OCI-LY7 (cell line): Measurements from ENCODE around the gene CDK6. TPM values are rescaled to one million over a fixed set of nuclear protein-coding genes. Genes with fewer than 3 reads are reported as not detected.

Source experiments
- BruUV-seq: library from RNA; stranded (reverse); fragments of 400-500 nt; replicated peaks from 2 replicates; lab custom pipeline; 2021; lab: Mats Ljungman, UMichigan
- CTCF ChIA-PET: fragments of 300-600 bp; sonication (Branson Sonifier 250); formaldehyde crosslinking; loops from one replicate; lab custom pipeline; 2022; ENCODE audit warnings: antibody characterized with exemption; ENCODE audit not compliant: unreplicated experiment; lab: Charles Lee
- POLR2A ChIA-PET: fragments of 300-600 bp; sonication (Branson Sonifier 250); formaldehyde crosslinking; loops from one replicate; lab custom pipeline; 2022; ENCODE audit warnings: antibody characterized with exemption; lab: Charles Lee
- DNase-seq: peaks from one replicate; pipeline ENCODE4 v3.0.0-alpha.2; 2015; ENCODE audit warnings: low spot score
- H2AFZ ChIP-seq: fragments of 200-600 bp; sonication (generic), shearing (Covaris generic); 2 replicates; pipeline ENCODE4 v1.6.1; 2014; ENCODE audit warnings: mild to moderate bottlenecking, antibody characterized with exemption, low read length, moderate library complexity
- H3K27ac ChIP-seq: fragments of 200-600 bp; sonication (generic); 2 replicates; pipeline ENCODE4 v1.5.1; 2014; ENCODE audit warnings: mixed run types, low read depth, mild to moderate bottlenecking, moderate library complexity, low read length, inconsistent platforms; ENCODE audit not compliant: poor library complexity, severe bottlenecking
- H3K36me3 ChIP-seq: fragments of 200-600 bp; sonication (generic); 2 replicates; pipeline ENCODE4 v1.6.1; 2014; ENCODE audit warnings: mild to moderate bottlenecking, antibody characterized with exemption, low read length, moderate library complexity, mixed read lengths; ENCODE audit not compliant: insufficient read depth
- H3K4me1 ChIP-seq: fragments of 200-600 bp; sonication (generic); 2 replicates; pipeline ENCODE4 v1.5.1; 2014; ENCODE audit warnings: mild to moderate bottlenecking, low read length; ENCODE audit not compliant: insufficient read depth, poor library complexity, severe bottlenecking
- H3K4me2 ChIP-seq: fragments of 200-600 bp; sonication (generic); 2 replicates; pipeline ENCODE4 v1.6.1; 2014; ENCODE audit warnings: mild to moderate bottlenecking, low read length
- H3K4me3 ChIP-seq: fragments of 200-600 bp; sonication (generic); 2 replicates; pipeline ENCODE4 v1.5.1; 2014; ENCODE audit warnings: mild to moderate bottlenecking, low read depth, low read length; ENCODE audit not compliant: poor library complexity, severe bottlenecking
- H3K79me2 ChIP-seq: fragments of 200-600 bp; sonication (generic); 2 replicates; pipeline ENCODE4 v1.6.1; 2016; ENCODE audit warnings: low read depth, mild to moderate bottlenecking, low read length, moderate library complexity, mixed read lengths; ENCODE audit not compliant: insufficient read depth
- H3K9me2 ChIP-seq: fragments of 200-600 bp; sonication (generic); 2 replicates; pipeline ENCODE4 v1.6.1; 2016; ENCODE audit warnings: mild to moderate bottlenecking, low read length, mixed read lengths; ENCODE audit not compliant: insufficient read depth
- H3K9me3 ChIP-seq: fragments of 200-600 bp; sonication (generic); 2 replicates; pipeline ENCODE4 v1.6.1; 2014; ENCODE audit warnings: mild to moderate bottlenecking, mixed run types, low read length, mixed read lengths
- H4K20me1 ChIP-seq: fragments of 200-600 bp; sonication (generic); 2 replicates; pipeline ENCODE4 v1.6.1; 2014; ENCODE audit warnings: mild to moderate bottlenecking, antibody characterized with exemption, low read length, moderate library complexity, mixed read lengths; ENCODE audit not compliant: insufficient read depth
- EZH2phosphoT487 ChIP-seq: fragments of 200-600 bp; sonication (generic); IDR thresholded peaks from 2 replicates; pipeline ENCODE4 v1.6.1; 2018; ENCODE audit warnings: low read depth, borderline replicate concordance, mild to moderate bottlenecking, mixed run types, antibody characterized with exemption, low read length, moderate library complexity, mixed read lengths
- intact Hi-C: fragments of 100-400 bp; cut with micrococcal nuclease; formaldehyde crosslinking; loops from one replicate; pipeline ENCODE4 v1.10.0; 2022; ENCODE audit not compliant: unreplicated experiment
- total RNA-seq, 2 experiments: library from RNA; depleted of rRNA in 1 of 2; stranded (reverse); fragments of >200 nt in 1 of 2; shearing (Covaris generic) in 1 of 2; gene quantifications; 2 replicates each; pipeline ENCODE4 v1.2.3, GENCODE V29; 2014 to 2022
- TF ChIP-seq, protein P1 (sequence below): fragments of 200-600 bp; sonication (generic); conservative IDR thresholded peaks from 2 replicates; pipeline ENCODE4 v1.5.1; 2014; ENCODE audit warnings: mild to moderate bottlenecking, antibody characterized with exemption, low read length, moderate library complexity, mixed read lengths

The CDK6 gene
- total RNA-seq, 2 experiments from 2014 or later, result 35.5 to 44.1 TPM

GRCh38 chr7:92765725-92766124 lies 70.6 kb downstream of the CDK6 start:
- Histone ChIP-seq H3K36me3 (peaks cover 37% of the 10 kb centered on the region), H3K27ac (no peak overlapping the region), H3K79me2 (peaks cover 4% of the 10 kb centered on the region; the same call in 1 of the 2 replicates), H4K20me1 (no peaks in the 10 kb centered on the region), H3K9me2 (no peaks in the 10 kb centered on the region), H2AFZ (no peak overlapping the region), H3K4me3 (no peak overlapping the region), H3K9me3 (no peaks in the 10 kb centered on the region; the same call in 1 of the 2 replicates), H3K4me1 (peaks cover 18% of the 10 kb centered on the region), H3K4me2 (no peak overlapping the region)
- ChIA-PET CTCF (no interaction called here), POLR2A (interaction anchor here (0.7 to 1.8 kb wide), 7 partner anchors 9 to 722 kb away, joined by 3 to 7 read pairs (median 3); partner anchors contain the start of gene CDK6)
- BruUV-seq, result no TSS peak
- no peak for DNase-seq
- TF ChIP-seq, protein P1, sequence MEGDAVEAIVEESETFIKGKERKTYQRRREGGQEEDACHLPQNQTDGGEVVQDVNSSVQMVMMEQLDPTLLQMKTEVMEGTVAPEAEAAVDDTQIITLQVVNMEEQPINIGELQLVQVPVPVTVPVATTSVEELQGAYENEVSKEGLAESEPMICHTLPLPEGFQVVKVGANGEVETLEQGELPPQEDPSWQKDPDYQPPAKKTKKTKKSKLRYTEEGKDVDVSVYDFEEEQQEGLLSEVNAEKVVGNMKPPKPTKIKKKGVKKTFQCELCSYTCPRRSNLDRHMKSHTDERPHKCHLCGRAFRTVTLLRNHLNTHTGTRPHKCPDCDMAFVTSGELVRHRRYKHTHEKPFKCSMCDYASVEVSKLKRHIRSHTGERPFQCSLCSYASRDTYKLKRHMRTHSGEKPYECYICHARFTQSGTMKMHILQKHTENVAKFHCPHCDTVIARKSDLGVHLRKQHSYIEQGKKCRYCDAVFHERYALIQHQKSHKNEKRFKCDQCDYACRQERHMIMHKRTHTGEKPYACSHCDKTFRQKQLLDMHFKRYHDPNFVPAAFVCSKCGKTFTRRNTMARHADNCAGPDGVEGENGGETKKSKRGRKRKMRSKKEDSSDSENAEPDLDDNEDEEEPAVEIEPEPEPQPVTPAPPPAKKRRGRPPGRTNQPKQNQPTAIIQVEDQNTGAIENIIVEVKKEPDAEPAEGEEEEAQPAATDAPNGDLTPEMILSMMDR, result no peak
- TF ChIP-seq EZH2phosphoT487, result no peak
- intact Hi-C loops, result loop anchor here (5.0 kb wide), 1 partner anchor 48 kb away; no protein-coding TSS in a partner anchor

DNA sequence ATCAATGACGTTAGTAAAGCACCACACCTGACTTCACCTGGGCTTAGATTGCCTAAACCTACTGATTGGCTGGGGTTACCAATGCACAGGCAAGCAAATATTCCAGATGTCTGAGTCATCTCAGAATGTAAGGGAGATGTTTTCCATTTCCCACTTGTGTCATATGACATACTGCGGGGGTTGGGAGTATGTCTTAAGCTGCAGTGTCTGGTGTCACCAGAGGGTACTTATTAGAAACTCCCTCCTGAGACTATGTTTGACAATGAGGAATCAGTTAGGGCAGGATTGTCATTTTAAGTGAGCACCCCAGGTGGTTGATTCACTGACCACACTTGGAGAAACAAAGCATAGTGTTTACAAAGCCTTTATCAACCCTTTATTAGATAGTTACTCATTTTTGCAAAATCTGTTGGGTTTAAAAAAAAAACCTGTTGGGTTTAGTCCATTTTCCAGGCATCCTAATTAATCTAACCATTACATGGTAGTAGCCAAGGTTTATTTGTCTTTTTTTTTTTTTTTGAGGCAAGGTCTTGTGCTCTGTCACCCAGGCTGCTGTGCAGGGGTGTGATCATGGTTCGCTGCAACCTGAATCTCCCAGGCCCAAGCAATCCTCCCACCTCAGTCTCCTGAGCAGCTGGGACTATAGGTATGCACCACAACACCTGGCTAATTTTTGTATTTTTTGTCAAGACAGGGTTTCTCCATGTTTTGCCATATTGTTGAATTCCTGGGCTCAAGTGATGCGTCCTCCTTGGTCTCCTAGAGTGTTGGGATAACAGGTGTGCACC lies 72.5 kb downstream of the CDK6 start:
- no peak overlapping the region for H2AFZ ChIP-seq
- no peak overlapping the region for H3K4me3 ChIP-seq
- ChIA-PET CTCF (no interaction called here), POLR2A (no interaction called here)
- BruUV-seq, result no TSS peak
- H4K20me1 ChIP-seq, result no peaks in the 10 kb centered on the region
- H3K9me3 ChIP-seq, result peaks cover 6% of the 10 kb centered on the region; the same call in 1 of the 2 replicates
- no peak overlapping the region for H3K27ac ChIP-seq
- no peak for TF ChIP-seq EZH2phosphoT487
- TF ChIP-seq, protein P1, result no peak
- H3K4me2 ChIP-seq, result no peak overlapping the region
- peaks cover 10% of the 10 kb centered on the region for H3K4me1 ChIP-seq
- H3K9me2 ChIP-seq, result no peaks in the 10 kb centered on the region
- DNase-seq, result no peak
- H3K79me2 ChIP-seq, result peaks cover 4% of the 10 kb centered on the region; the same call in 1 of the 2 replicates
- H3K36me3 ChIP-seq, result peaks cover 36% of the 10 kb centered on the region
- intact Hi-C loops, result no loop called here

GRCh38 chr7:92762851-92763250 lies 73.5 kb downstream of the CDK6 start:
- ChIA-PET CTCF (no interaction called here), POLR2A (interaction anchor here (0.6 to 1.4 kb wide), 2 partner anchors 10 to 232 kb away, joined by 3 read pairs; no protein-coding TSS in a partner anchor)
- no peak overlapping the region for H3K4me3 ChIP-seq
- no peak for TF ChIP-seq EZH2phosphoT487
- TF ChIP-seq, protein P1, result no peak
- peaks cover 32% of the 10 kb centered on the region for H3K36me3 ChIP-seq
- H3K4me1 ChIP-seq, result peaks cover under 1% of the 10 kb centered on the region
- DNase-seq, result no peak
- H3K9me3 ChIP-seq, result peaks cover 6% of the 10 kb centered on the region; the same call in 1 of the 2 replicates
- no peaks in the 10 kb centered on the region for H3K9me2 ChIP-seq
- no peak overlapping the region for H2AFZ ChIP-seq
- intact Hi-C loops, result no loop called here
- no peak overlapping the region for H3K4me2 ChIP-seq
- no peak overlapping the region for H3K27ac ChIP-seq
- H4K20me1 ChIP-seq, result no peaks in the 10 kb centered on the region
- H3K79me2 ChIP-seq, result peaks cover 4% of the 10 kb centered on the region; the same call in 1 of the 2 replicates
- no TSS peak for BruUV-seq
